ENCODE data around the gene SNAPC3.
A peak's percentile ranks its signal among the peaks of the same experiment; 100 is the strongest.

GRCh38 chr9:15423231-15423985, 732 bp downstream of the SNAPC3 start:
- TF ChIP-seq CTCF (IDR thresholded peaks at IDR 0.05) (peak in 1 of 6 experiments; percentile 7), EP300 (IDR thresholded peaks at IDR 0.05) (no peak), POLR2A (IDR thresholded peaks at IDR 0.05) (no peak)

Measured in upper lobe of left lung (tissue), 4 donors.